Measurements from ENCODE around the gene SOBP.

The SOBP gene

GRCh38 chr6:107642861-107643328 is 153.0 kb downstream of the SOBP start:
- Histone ChIP-seq H3K27ac (ENCODE audit: low read length) (no peak overlapping the region), H3K4me1 (ENCODE audit: control insufficient read depth, insufficient read depth, low read length) (no peaks in the 10 kb centered on the region), H3K9me3 (ENCODE audit: control insufficient read depth, insufficient read depth, low read length) (no peaks in the 10 kb centered on the region), H3K27me3 (ENCODE audit: control insufficient read depth, insufficient read depth, low read length) (no peaks in the 10 kb centered on the region), H3K4me3 (ENCODE audit: low read length) (no peak overlapping the region), H3K36me3 (ENCODE audit: control insufficient read depth, insufficient read depth, low read length) (no peaks in the 10 kb centered on the region)
- no CpG with 5 or more reads among the region's 3 CpGs for WGBS (ENCODE audit: insufficient coverage, insufficient read length)
- no peak for DNase-seq (ENCODE audit: low read depth, low spot score)

GRCh38 chr6:107644513-107644912 is 154.6 kb downstream of the SOBP start:
- H3K27ac ChIP-seq (ENCODE audit: low read length), result no peak overlapping the region
- H3K9me3 ChIP-seq (ENCODE audit: control insufficient read depth, insufficient read depth, low read length), result no peaks in the 10 kb centered on the region
- H3K36me3 ChIP-seq (ENCODE audit: control insufficient read depth, insufficient read depth, low read length), result no peaks in the 10 kb centered on the region
- no peak for DNase-seq (ENCODE audit: low read depth, low spot score)
- no peak overlapping the region for H3K4me3 ChIP-seq (ENCODE audit: low read length)
- H3K27me3 ChIP-seq (ENCODE audit: control insufficient read depth, insufficient read depth, low read length), result no peaks in the 10 kb centered on the region
- WGBS (ENCODE audit: insufficient coverage, insufficient read length), result no CpG with 5 or more reads among the region's 1 CpG
- H3K4me1 ChIP-seq (ENCODE audit: control insufficient read depth, insufficient read depth, low read length), result no peaks in the 10 kb centered on the region

GRCh38 chr6:107645740-107646139 is 155.8 kb downstream of the SOBP start:
- H3K4me1 ChIP-seq (ENCODE audit: control insufficient read depth, insufficient read depth, low read length), result no peaks in the 10 kb centered on the region
- no CpG with 5 or more reads among the region's 4 CpGs for WGBS (ENCODE audit: insufficient coverage, insufficient read length)
- no peaks in the 10 kb centered on the region for H3K36me3 ChIP-seq (ENCODE audit: control insufficient read depth, insufficient read depth, low read length)
- H3K9me3 ChIP-seq (ENCODE audit: control insufficient read depth, insufficient read depth, low read length), result no peaks in the 10 kb centered on the region
- H3K4me3 ChIP-seq (ENCODE audit: low read length), result no peak overlapping the region
- no peak for DNase-seq (ENCODE audit: low read depth, low spot score)
- H3K27ac ChIP-seq (ENCODE audit: low read length), result no peak overlapping the region
- no peaks in the 10 kb centered on the region for H3K27me3 ChIP-seq (ENCODE audit: control insufficient read depth, insufficient read depth, low read length)

- Histone ChIP-seq H3K4me1 (ENCODE audit: control insufficient read depth, insufficient read depth, low read length) (no peaks in the 10 kb centered on the region), H3K4me3 (ENCODE audit: low read length) (no peak overlapping the region), H3K9me3 (ENCODE audit: control insufficient read depth, insufficient read depth, low read length) (no peaks in the 10 kb centered on the region), H3K27me3 (ENCODE audit: control insufficient read depth, insufficient read depth, low read length) (no peaks in the 10 kb centered on the region), H3K27ac (ENCODE audit: low read length) (no peak overlapping the region), H3K36me3 (ENCODE audit: control insufficient read depth, insufficient read depth, low read length) (no peaks in the 10 kb centered on the region)
- no CpG with 5 or more reads among the region's 9 CpGs for WGBS (ENCODE audit: insufficient coverage, insufficient read length)
- DNase-seq (ENCODE audit: low read depth, low spot score), result no peak
Observed at GRCh38 chr6:107646176-107646575, 156.3 kb downstream of the SOBP start.

- Histone ChIP-seq H3K4me3 (ENCODE audit: low read length) (no peak overlapping the region), H3K27ac (ENCODE audit: low read length) (no peak overlapping the region), H3K36me3 (ENCODE audit: control insufficient read depth, insufficient read depth, low read length) (no peaks in the 10 kb centered on the region), H3K4me1 (ENCODE audit: control insufficient read depth, insufficient read depth, low read length) (no peaks in the 10 kb centered on the region), H3K9me3 (ENCODE audit: control insufficient read depth, insufficient read depth, low read length) (no peaks in the 10 kb centered on the region), H3K27me3 (ENCODE audit: control insufficient read depth, insufficient read depth, low read length) (no peaks in the 10 kb centered on the region)
- WGBS (ENCODE audit: insufficient coverage, insufficient read length), result no CpG with 5 or more reads among the region's 2 CpGs
- no peak for DNase-seq (ENCODE audit: low read depth, low spot score)
Observed at GRCh38 chr6:107646776-107647438, 157.0 kb downstream of the SOBP start.

GRCh38 chr6:107647439-107647948 is 157.6 kb downstream of the SOBP start:
- no CpG with 5 or more reads among the region's 9 CpGs for WGBS (ENCODE audit: insufficient coverage, insufficient read length)
- no peaks in the 10 kb centered on the region for H3K4me1 ChIP-seq (ENCODE audit: control insufficient read depth, insufficient read depth, low read length)
- no peak overlapping the region for H3K4me3 ChIP-seq (ENCODE audit: low read length)
- no peaks in the 10 kb centered on the region for H3K9me3 ChIP-seq (ENCODE audit: control insufficient read depth, insufficient read depth, low read length)
- H3K27me3 ChIP-seq (ENCODE audit: control insufficient read depth, insufficient read depth, low read length), result no peaks in the 10 kb centered on the region
- no peak for DNase-seq (ENCODE audit: low read depth, low spot score)
- no peak overlapping the region for H3K27ac ChIP-seq (ENCODE audit: low read length)
- H3K36me3 ChIP-seq (ENCODE audit: control insufficient read depth, insufficient read depth, low read length), result no peaks in the 10 kb centered on the region

- Histone ChIP-seq H3K36me3 (ENCODE audit: control insufficient read depth, insufficient read depth, low read length) (no peaks in the 10 kb centered on the region), H3K27ac (ENCODE audit: low read length) (no peak overlapping the region), H3K4me3 (ENCODE audit: low read length) (no peak overlapping the region), H3K4me1 (ENCODE audit: control insufficient read depth, insufficient read depth, low read length) (no peaks in the 10 kb centered on the region), H3K27me3 (ENCODE audit: control insufficient read depth, insufficient read depth, low read length) (no peaks in the 10 kb centered on the region), H3K9me3 (ENCODE audit: control insufficient read depth, insufficient read depth, low read length) (no peaks in the 10 kb centered on the region)
- DNase-seq (ENCODE audit: low read depth, low spot score), result no peak
- no CpG with 5 or more reads among the region's 1 CpG for WGBS (ENCODE audit: insufficient coverage, insufficient read length)
Observed at GRCh38 chr6:107648983-107649382, 159.1 kb downstream of the SOBP start.

- Histone ChIP-seq H3K27ac (ENCODE audit: low read length) (no peak overlapping the region), H3K9me3 (ENCODE audit: control insufficient read depth, insufficient read depth, low read length) (no peaks in the 10 kb centered on the region), H3K4me1 (ENCODE audit: control insufficient read depth, insufficient read depth, low read length) (no peaks in the 10 kb centered on the region; the same call in 1 of the 2 replicates), H3K27me3 (ENCODE audit: control insufficient read depth, insufficient read depth, low read length) (no peaks in the 10 kb centered on the region), H3K4me3 (ENCODE audit: low read length) (no peak overlapping the region), H3K36me3 (ENCODE audit: control insufficient read depth, insufficient read depth, low read length) (no peaks in the 10 kb centered on the region)
- DNase-seq (ENCODE audit: low read depth, low spot score), result no peak
- no CpG with 5 or more reads among the region's 2 CpGs for WGBS (ENCODE audit: insufficient coverage, insufficient read length)
Observed at GRCh38 chr6:107652526-107653182, 162.7 kb downstream of the SOBP start.

GRCh38 chr6:107653183-107653580 is 163.3 kb downstream of the SOBP start:
- no peak for DNase-seq (ENCODE audit: low read depth, low spot score)
- H3K4me1 ChIP-seq (ENCODE audit: control insufficient read depth, insufficient read depth, low read length), result peaks cover 2% of the 10 kb centered on the region; the same call in 1 of the 2 replicates

GRCh38 chr6:107653861-107654394 is 164.0 kb downstream of the SOBP start:
- H3K27me3 ChIP-seq (ENCODE audit: control insufficient read depth, insufficient read depth, low read length), result no peaks in the 10 kb centered on the region
- no peaks in the 10 kb centered on the region for H3K9me3 ChIP-seq (ENCODE audit: control insufficient read depth, insufficient read depth, low read length)
- DNase-seq (ENCODE audit: low read depth, low spot score), result no peak
- no CpG with 5 or more reads among the region's 3 CpGs for WGBS (ENCODE audit: insufficient coverage, insufficient read length)
- H3K4me1 ChIP-seq (ENCODE audit: control insufficient read depth, insufficient read depth, low read length), result peaks cover 2% of the 10 kb centered on the region; the same call in 1 of the 2 replicates
- no peak overlapping the region for H3K4me3 ChIP-seq (ENCODE audit: low read length)
- no peaks in the 10 kb centered on the region for H3K36me3 ChIP-seq (ENCODE audit: control insufficient read depth, insufficient read depth, low read length)
- no peak overlapping the region for H3K27ac ChIP-seq (ENCODE audit: low read length)

More at GRCh38 chr6:107653183-107653580, 163.3 kb downstream of the SOBP start:
- Histone ChIP-seq H3K9me3 (ENCODE audit: control insufficient read depth, insufficient read depth, low read length) (no peaks in the 10 kb centered on the region), H3K27me3 (ENCODE audit: control insufficient read depth, insufficient read depth, low read length) (no peaks in the 10 kb centered on the region), H3K27ac (ENCODE audit: low read length) (no peak overlapping the region), H3K4me3 (ENCODE audit: low read length) (no peak overlapping the region), H3K36me3 (ENCODE audit: control insufficient read depth, insufficient read depth, low read length) (no peaks in the 10 kb centered on the region)
- WGBS (ENCODE audit: insufficient coverage, insufficient read length), result no CpG with 5 or more reads among the region's 10 CpGs

Measured in iPS DF 6.9 (cell line).